Peyer's patch (tissue), 4 donors: Measurements from ENCODE around the gene BCKDHA. TPM values are rescaled to one million over a fixed set of nuclear protein-coding genes. Genes with fewer than 3 reads are reported as not detected.
A peak's percentile ranks its signal among the peaks of the same experiment; 100 is the strongest.
"Not testable (repeated sequence)": the region's sequence is repeated elsewhere in the genome, so short reads cannot be mapped to it uniquely, and the experiment has no call there.

Source experiments
- DNase-seq, 3 donors: peaks; one replicate each; pipeline ENCODE4 v3.0.0-alpha.2; 2017 to 2019
- H3K27ac ChIP-seq, 4 donors: fragments of 200-600 bp; sonication (generic); one replicate each; pipeline ENCODE4 v1.5.1; 2016 to 2019
- H3K27me3 ChIP-seq, 2 donors: fragments of 200-600 bp; sonication (generic); one replicate each; pipeline ENCODE4 v1.5.1; 2019
- H3K36me3 ChIP-seq, 3 donors: fragments of 200-600 bp; sonication (generic); one replicate each; pipeline ENCODE4 v1.5.1; 2016 to 2019
- H3K4me1 ChIP-seq, 4 donors: fragments of 200-600 bp; sonication (generic); one replicate each; pipeline ENCODE4 v1.5.1; 2016 to 2019
- H3K4me3 ChIP-seq, 4 donors: fragments of 200-600 bp; sonication (generic); 1 replicate in 3 of 4; 2 replicates in 1 of 4; pipeline ENCODE4 v1.5.1; 2016 to 2019; ENCODE audit warnings: mild to moderate bottlenecking in 1 of 4
- H3K9me3 ChIP-seq, 4 donors: fragments of 200-600 bp; sonication (generic); one replicate each; pipeline ENCODE4 v1.5.1; 2016 to 2019; ENCODE audit warnings: mild to moderate bottlenecking in 1 of 4
- POLR2A ChIP-seq, 2 donors: fragments of 450-650 bp; IDR thresholded peaks; one replicate each; pipeline ENCODE4 v1.5.1; 2017; ENCODE audit warnings: antibody characterized with exemption in 2 of 2, mild to moderate bottlenecking in 2 of 2, moderate library complexity in 2 of 2
- small RNA-seq, 2 donors: library from RNA; depleted of rRNA; stranded (forward); fragments of <200 nt; gene quantifications; one replicate each; pipeline ENCODE3, GENCODE V24; 2016
- total RNA-seq, 4 donors: library from RNA; depleted of rRNA; stranded (reverse); fragments of >200 nt; gene quantifications; one replicate each; pipeline ENCODE4 v1.1.0, GENCODE V29; 2016
- TF ChIP-seq, protein P1 (sequence below), 6 experiments: fragments of 450-650 bp in 4 of 6; fragments of 200-600 bp in 2 of 6; sonication (generic) in 1 of 6; IDR thresholded peaks; one replicate each; pipeline ENCODE4 v1.5.1; 2017 to 2019; ENCODE audit warnings: antibody characterized with exemption in 6 of 6, mild to moderate bottlenecking in 3 of 6, moderate library complexity in 1 of 6

BCKDHA gene
- total RNA-seq, 4 donors from 2014 or later = 23.9 to 41.7 (median 30.7) TPM

DNA sequence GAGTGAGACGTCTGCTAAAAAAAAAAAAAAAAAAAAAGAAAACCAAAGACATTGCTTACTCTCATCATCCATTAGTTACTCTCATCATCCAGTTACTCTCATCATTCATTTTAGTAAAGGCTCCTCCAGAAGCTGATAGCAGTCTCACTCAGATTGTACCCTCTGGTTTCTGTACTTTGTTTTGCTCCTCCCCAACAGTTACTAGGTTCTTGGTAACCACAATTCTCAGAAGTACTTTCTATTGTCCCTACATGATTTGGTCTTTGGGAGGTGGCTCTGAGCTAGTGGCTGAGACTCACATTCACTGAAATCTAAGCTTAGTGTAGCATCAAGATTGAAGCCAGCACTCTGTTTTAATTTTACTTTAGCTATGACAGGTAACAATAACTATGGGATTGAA, 59.6 kb downstream of the BCKDHA start:
- TF ChIP-seq, protein P1, sequence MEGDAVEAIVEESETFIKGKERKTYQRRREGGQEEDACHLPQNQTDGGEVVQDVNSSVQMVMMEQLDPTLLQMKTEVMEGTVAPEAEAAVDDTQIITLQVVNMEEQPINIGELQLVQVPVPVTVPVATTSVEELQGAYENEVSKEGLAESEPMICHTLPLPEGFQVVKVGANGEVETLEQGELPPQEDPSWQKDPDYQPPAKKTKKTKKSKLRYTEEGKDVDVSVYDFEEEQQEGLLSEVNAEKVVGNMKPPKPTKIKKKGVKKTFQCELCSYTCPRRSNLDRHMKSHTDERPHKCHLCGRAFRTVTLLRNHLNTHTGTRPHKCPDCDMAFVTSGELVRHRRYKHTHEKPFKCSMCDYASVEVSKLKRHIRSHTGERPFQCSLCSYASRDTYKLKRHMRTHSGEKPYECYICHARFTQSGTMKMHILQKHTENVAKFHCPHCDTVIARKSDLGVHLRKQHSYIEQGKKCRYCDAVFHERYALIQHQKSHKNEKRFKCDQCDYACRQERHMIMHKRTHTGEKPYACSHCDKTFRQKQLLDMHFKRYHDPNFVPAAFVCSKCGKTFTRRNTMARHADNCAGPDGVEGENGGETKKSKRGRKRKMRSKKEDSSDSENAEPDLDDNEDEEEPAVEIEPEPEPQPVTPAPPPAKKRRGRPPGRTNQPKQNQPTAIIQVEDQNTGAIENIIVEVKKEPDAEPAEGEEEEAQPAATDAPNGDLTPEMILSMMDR (IDR thresholded peaks at IDR 0.05) = no peak
- TF ChIP-seq POLR2A (IDR thresholded peaks at IDR 0.05) = no peak
- Histone ChIP-seq H3K4me1 (no peaks in the 10 kb centered on the region), H3K27ac (no peak overlapping the region)

DNA sequence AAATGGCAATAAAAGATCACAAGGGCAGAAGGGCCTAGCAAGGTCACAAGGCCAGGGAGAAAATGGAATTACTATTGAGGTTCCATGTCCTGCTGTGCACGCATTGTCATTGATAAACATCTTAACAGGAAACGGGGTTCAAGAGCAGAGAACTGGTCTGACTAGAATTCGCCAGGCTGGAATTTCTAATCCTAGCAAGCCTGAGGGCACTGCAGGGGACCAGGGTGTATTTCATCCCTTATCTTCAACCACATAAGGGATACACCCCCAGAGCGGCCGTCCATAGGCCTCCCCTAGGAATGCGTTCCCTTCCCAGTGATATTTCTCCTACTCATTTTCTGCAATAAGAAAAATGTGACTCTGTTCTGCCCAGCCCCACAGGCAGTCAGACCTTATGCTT, 64.9 kb downstream of the BCKDHA start:
- H3K4me1 ChIP-seq = peaks cover 0 to 7% (median 0%) of the 10 kb centered on the region in 4 donors
- H3K9me3 ChIP-seq = no peaks in the 10 kb centered on the region
- H3K36me3 ChIP-seq = no peaks in the 10 kb centered on the region
- H3K4me3 ChIP-seq = no peak overlapping the region
- no peak overlapping the region for H3K27ac ChIP-seq
- no peak for DNase-seq
- TF ChIP-seq, protein P1 (IDR thresholded peaks at IDR 0.05) = no peak
- no peak for TF ChIP-seq POLR2A (IDR thresholded peaks at IDR 0.05)
- H3K27me3 ChIP-seq = no peaks in the 10 kb centered on the region

More for the DNA sequence above, 59.6 kb downstream of the BCKDHA start:
- no peak for DNase-seq
- Histone ChIP-seq H3K27me3 (no peaks in the 10 kb centered on the region), H3K9me3 (no peaks in the 10 kb centered on the region), H3K4me3 (no peak overlapping the region), H3K36me3 (no peaks in the 10 kb centered on the region)

DNA sequence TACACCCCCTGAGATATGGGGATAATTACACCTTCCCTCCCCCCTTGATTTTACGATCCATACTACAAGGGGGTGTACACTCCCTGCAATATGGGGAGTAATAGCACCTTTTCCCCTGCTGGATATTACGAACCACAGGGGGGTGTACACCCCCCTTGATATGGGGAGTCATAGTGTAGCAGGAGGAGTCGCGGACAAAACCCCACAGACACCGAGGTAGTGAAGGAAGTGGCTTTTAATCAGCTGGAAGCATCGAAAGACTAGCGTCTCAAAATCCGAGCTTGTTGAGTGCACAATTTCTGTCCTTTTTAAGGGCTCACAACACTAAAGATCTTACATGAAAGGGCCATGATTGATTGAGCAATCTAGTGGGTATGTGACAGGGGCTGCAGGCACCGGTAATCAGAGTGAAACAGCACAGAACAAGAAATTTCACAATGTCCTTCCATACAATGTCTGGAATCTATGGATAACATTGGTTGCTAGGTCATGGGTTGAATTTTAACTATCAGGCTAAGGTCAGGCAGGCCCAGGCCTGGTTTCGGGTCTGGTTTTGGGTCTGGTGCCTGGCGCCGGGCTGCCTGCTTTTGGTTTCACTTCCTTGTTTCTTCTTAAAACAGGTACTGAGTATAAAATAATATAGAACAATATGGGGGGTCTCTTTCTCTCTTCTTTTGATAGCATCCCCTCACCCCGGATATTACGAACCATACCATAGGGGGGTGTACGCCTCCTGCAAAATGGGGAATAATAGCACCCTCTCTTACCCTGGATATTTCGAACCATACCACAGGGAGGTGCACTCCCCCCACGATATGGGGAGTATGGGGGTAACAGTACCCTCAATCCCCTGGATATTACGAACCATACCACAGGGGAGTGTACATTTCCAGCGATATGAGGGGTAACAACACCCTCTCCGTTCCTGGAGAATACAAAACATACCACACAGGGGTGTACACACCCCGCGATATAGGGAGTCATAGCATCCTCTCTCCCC, 65.9 kb downstream of the BCKDHA start:
- not testable (repeated sequence) for H3K27me3 ChIP-seq
- peak in 2 of 3 donors; percentile 82 to 85 for DNase-seq
- H3K27ac ChIP-seq = peak overlapping the region in 3 of 4 donors; percentile 35 to 70 (median 46)

More for the DNA sequence above, 65.9 kb downstream of the BCKDHA start:
- H3K36me3 ChIP-seq, H3K9me3 ChIP-seq, H3K4me3 ChIP-seq, H3K4me1 ChIP-seq: not testable (repeated sequence)

Small RNA genes within 50 kb of the gene (small RNA-seq; reads per million reads assigned to genes)
- gene RF00017 = 0 reads per million in 2 donors

Other genes with a start within 250 kb of the BCKDHA start
- 100 to 1,000 TPM in 1 of 4 donors, 10 to 100 TPM in 2, 1 to 10 TPM in 1; 4.1 to 147 (median 67.1) TPM for gene CYP2S1, start 204.6 kb upstream of the BCKDHA start, total RNA-seq
- gene AXL, start 178.6 kb upstream of the BCKDHA start, total RNA-seq = 10 to 100 TPM in 3 of 4 donors, 1 to 10 TPM in 1; 7.2 to 46.2 (median 24.2) TPM
- gene HNRNPUL1, start 133.4 kb upstream of the BCKDHA start, total RNA-seq = 100 to 1,000 TPM; 123 to 244 (median 167) TPM
- gene CCDC97, start 87.6 kb upstream of the BCKDHA start, total RNA-seq = 10 to 100 TPM; 17.9 to 33.0 (median 29.6) TPM
- gene TGFB1, start 43.9 kb upstream of the BCKDHA start, total RNA-seq = 10 to 100 TPM in 3 of 4 donors, 1 to 10 TPM in 1; 6.8 to 80.9 (median 22.9) TPM
- 1 to 10 TPM in 3 of 4 donors, not detected in 1; 3.6 to 6.8 (median 3.8) TPM for gene B9D2, start 33.7 kb upstream of the BCKDHA start, total RNA-seq
- gene TMEM91, start 21.3 kb upstream of the BCKDHA start, total RNA-seq = 10 to 100 TPM in 2 of 4 donors, 1 to 10 TPM in 2; 8.3 to 19.6 (median 11.0) TPM
- gene EXOSC5, start 459 bp upstream of the BCKDHA start, total RNA-seq = 10 to 100 TPM in 2 of 4 donors, 1 to 10 TPM in 2; 5.4 to 12.4 (median 10.0) TPM
- gene B3GNT8, start 29.6 kb downstream of the BCKDHA start, total RNA-seq = 10 to 100 TPM; 15.7 to 98.4 (median 62.8) TPM
- 10 to 100 TPM; 41.3 to 62.0 (median 48.3) TPM for gene DMAC2, start 42.1 kb downstream of the BCKDHA start, total RNA-seq
- 10 to 100 TPM; 17.3 to 49.0 (median 22.3) TPM for gene ERICH4, start 45.3 kb downstream of the BCKDHA start, total RNA-seq
- gene CEACAM21, start 178.3 kb downstream of the BCKDHA start, total RNA-seq = 1 to 10 TPM in 3 of 4 donors, not detected in 1; 1.7 to 9.9 (median 2.5) TPM
- not detected for gene CEACAM4, start 229.3 kb downstream of the BCKDHA start, total RNA-seq